Keratinocyte (primary cell): Measurements from ENCODE around the gene CARMIL3. TPM values are rescaled to one million over a fixed set of nuclear protein-coding genes. Genes with fewer than 3 reads are reported as not detected.

Source experiments
- DNase-seq: peaks from one replicate; pipeline ENCODE4 v3.0.0-alpha.2; 2011; ENCODE audit warnings: low read depth, missing footprints, low spot score
- FAIRE-seq: peaks from 2 replicates; lab custom pipeline; 2011; peaks lifted over from hg19 to GRCh38; lab: Jason Lieb, UNC
- H2AFZ ChIP-seq: 2 replicates; pipeline ENCODE4 v1.6.0; 2012; ENCODE audit warnings: low read length, control low read depth, inconsistent platforms; ENCODE audit not compliant: control insufficient read depth
- H3K27ac ChIP-seq: 2 replicates; pipeline ENCODE4 v1.5.1; 2011; ENCODE audit warnings: low read length; ENCODE audit not compliant: control insufficient read depth, insufficient read depth
- H3K27me3 ChIP-seq: 3 replicates; pipeline ENCODE4 v1.6.0; 2011; ENCODE audit warnings: low read length; ENCODE audit not compliant: control insufficient read depth, insufficient read depth; ENCODE audit errors: extremely low read depth
- H3K36me3 ChIP-seq, 2 experiments: 2 replicates in 1 of 2; 3 replicates in 1 of 2; pipeline ENCODE4 v1.5.1; 2011; ENCODE audit warnings: low read length in 2 of 2, mild to moderate bottlenecking in 1 of 2; ENCODE audit not compliant: control insufficient read depth in 2 of 2, insufficient read depth in 2 of 2; ENCODE audit errors: extremely low read depth in 1 of 2
- H3K4me1 ChIP-seq: 3 replicates; pipeline ENCODE4 v1.5.1; 2011; ENCODE audit warnings: low read length; ENCODE audit not compliant: control insufficient read depth, insufficient read depth; ENCODE audit errors: extremely low read depth
- H3K4me2 ChIP-seq: 3 replicates; pipeline ENCODE4 v1.6.0; 2011; ENCODE audit warnings: low read depth, low read length; ENCODE audit not compliant: control insufficient read depth, insufficient read depth; ENCODE audit errors: extremely low read depth
- H3K4me3 ChIP-seq, 3 experiments: fragments of 200-600 bp in 1 of 3; sonication (generic) in 1 of 3; 2 replicates in 2 of 3; 3 replicates in 1 of 3; pipeline ENCODE4 v1.5.1; 2011 to 2016; ENCODE audit warnings: low read length in 3 of 3, mild to moderate bottlenecking in 3 of 3, control low read depth in 2 of 3, inconsistent platforms in 1 of 3, low read depth in 1 of 3, mixed read lengths in 1 of 3, mixed run types in 1 of 3, moderate library complexity in 1 of 3; ENCODE audit not compliant: control insufficient read depth in 2 of 3, insufficient read depth in 2 of 3; ENCODE audit errors: extremely low read depth in 1 of 3
- H3K79me2 ChIP-seq: 2 replicates; pipeline ENCODE4 v1.6.0; 2012; ENCODE audit warnings: low read length; ENCODE audit not compliant: control insufficient read depth, insufficient read depth
- H3K9ac ChIP-seq: 3 replicates; pipeline ENCODE4 v1.6.0; 2011; ENCODE audit warnings: low read length; ENCODE audit not compliant: control insufficient read depth, insufficient read depth; ENCODE audit errors: extremely low read depth
- H3K9me1 ChIP-seq: 3 replicates; pipeline ENCODE4 v1.6.0; 2011; ENCODE audit warnings: low read length; ENCODE audit not compliant: control insufficient read depth, insufficient read depth; ENCODE audit errors: extremely low read depth
- H3K9me3 ChIP-seq: 2 replicates; pipeline ENCODE4 v1.5.1; 2012; ENCODE audit warnings: low read depth, low read length; ENCODE audit not compliant: control insufficient read depth
- H4K20me1 ChIP-seq: 3 replicates; pipeline ENCODE4 v1.6.0; 2011; ENCODE audit warnings: low read length; ENCODE audit not compliant: control insufficient read depth, insufficient read depth; ENCODE audit errors: extremely low read depth
- EZH2 ChIP-seq: IDR thresholded peaks from one replicate; pipeline ENCODE4 v1.6.1; 2012; ENCODE audit warnings: inconsistent platforms, mild to moderate bottlenecking, low read length, moderate library complexity
- dilution Hi-C: fragments of 300-500 bp; cut with MboI; formaldehyde crosslinking; loops from one replicate; pipeline ENCODE4 v1.7.0; 2020; ENCODE audit warnings: low sequenced_read_pairs; ENCODE audit not compliant: extremely low pct_ligation_motif_present
- polyA plus RNA-seq, 5 experiments: library from polyadenylated mRNA; depleted of rRNA in 3 of 5; stranded (reverse) in 3 of 5; stranded (forward) in 1 of 5; unstranded in 1 of 5; fragments of >200 nt; gene quantifications; 1 replicate in 1 of 5; 2 replicates in 3 of 5; 3 replicates in 1 of 5; pipeline versions ENCODE4 v1.2.1 to v1.2.3, GENCODE V29; 2011 to 2012; ENCODE audit warnings: missing spikeins in 2 of 5, low read depth in 1 of 5, low replicate concordance in 1 of 5
- TF ChIP-seq, protein P1 (sequence below), 3 experiments: IDR thresholded peaks in 1 of 3; conservative IDR thresholded peaks in 1 of 3; optimal IDR thresholded peaks in 1 of 3; 2 replicates in 2 of 3; 3 replicates in 1 of 3; pipeline versions ENCODE3 to v1.5.1; 2011; ENCODE audit warnings: low read length in 3 of 3, mild to moderate bottlenecking in 3 of 3, moderate library complexity in 2 of 3, control low read depth in 1 of 3, inconsistent platforms in 1 of 3; ENCODE audit not compliant: insufficient read depth in 2 of 3; ENCODE audit errors: extremely low read depth in 1 of 3

The CARMIL3 gene
- polyA plus RNA-seq, 1 donor (not counting 4 experiments of a cell fraction or from before 2014, with no cell fraction given): 0.12 TPM

DNA sequence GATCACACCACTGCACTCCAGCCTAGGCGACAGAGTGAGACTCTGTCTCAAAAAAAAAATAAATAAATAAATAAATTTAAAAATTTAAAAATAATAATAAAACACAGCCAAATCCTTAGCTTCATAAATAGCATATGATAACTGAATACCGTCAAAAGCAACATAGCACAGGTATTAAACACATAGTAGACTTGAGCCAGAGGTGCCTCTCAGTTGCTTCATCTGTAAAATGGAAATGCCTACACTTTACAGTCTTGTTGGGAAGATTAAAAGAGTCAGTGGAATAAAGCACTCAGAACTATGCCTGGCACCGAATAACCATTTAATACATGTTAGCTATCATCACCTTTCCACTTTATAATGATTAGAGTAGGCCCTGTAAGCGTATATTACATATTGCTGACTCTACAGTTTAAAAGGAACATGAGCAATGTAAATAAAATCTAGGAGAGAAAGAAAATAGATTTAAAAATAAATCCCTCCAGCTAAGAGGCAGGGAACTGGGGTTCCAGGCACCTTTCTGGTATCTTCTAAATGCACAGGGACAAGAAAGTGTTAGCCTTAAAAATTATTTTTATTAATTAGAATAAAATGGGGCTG lies 55.0 kb downstream of the CARMIL3 start:
- Histone ChIP-seq H3K9ac (no peak overlapping the region), H3K4me2 (no peak overlapping the region), H3K9me1 (no peaks in the 10 kb centered on the region), H3K27me3 (no peaks in the 10 kb centered on the region), H3K36me3 (peaks cover 5 to 8% of the 10 kb centered on the region in 2 experiments), H3K27ac (no peak overlapping the region), H2AFZ (no peak overlapping the region), H3K4me1 (peaks cover 11% of the 10 kb centered on the region), H3K4me3 (no peak overlapping the region), H3K79me2 (no peaks in the 10 kb centered on the region), H3K9me3 (no peaks in the 10 kb centered on the region), H4K20me1 (no peaks in the 10 kb centered on the region)
- TF ChIP-seq, protein P1, sequence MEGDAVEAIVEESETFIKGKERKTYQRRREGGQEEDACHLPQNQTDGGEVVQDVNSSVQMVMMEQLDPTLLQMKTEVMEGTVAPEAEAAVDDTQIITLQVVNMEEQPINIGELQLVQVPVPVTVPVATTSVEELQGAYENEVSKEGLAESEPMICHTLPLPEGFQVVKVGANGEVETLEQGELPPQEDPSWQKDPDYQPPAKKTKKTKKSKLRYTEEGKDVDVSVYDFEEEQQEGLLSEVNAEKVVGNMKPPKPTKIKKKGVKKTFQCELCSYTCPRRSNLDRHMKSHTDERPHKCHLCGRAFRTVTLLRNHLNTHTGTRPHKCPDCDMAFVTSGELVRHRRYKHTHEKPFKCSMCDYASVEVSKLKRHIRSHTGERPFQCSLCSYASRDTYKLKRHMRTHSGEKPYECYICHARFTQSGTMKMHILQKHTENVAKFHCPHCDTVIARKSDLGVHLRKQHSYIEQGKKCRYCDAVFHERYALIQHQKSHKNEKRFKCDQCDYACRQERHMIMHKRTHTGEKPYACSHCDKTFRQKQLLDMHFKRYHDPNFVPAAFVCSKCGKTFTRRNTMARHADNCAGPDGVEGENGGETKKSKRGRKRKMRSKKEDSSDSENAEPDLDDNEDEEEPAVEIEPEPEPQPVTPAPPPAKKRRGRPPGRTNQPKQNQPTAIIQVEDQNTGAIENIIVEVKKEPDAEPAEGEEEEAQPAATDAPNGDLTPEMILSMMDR (optimal IDR thresholded peaks at IDR 0.05 in 1 of 3, IDR thresholded peaks at IDR 0.05 in 1 of 3, conservative IDR thresholded peaks at IDR 0.05 in 1 of 3; ENCODE audit: extremely low read depth in 1 of 3, insufficient read depth in 2 of 3, low read length in 3 of 3): no peak
- TF ChIP-seq EZH2: no peak
- FAIRE-seq (no peak), DNase-seq (no peak)
- dilution Hi-C loops: no loop called here

DNA sequence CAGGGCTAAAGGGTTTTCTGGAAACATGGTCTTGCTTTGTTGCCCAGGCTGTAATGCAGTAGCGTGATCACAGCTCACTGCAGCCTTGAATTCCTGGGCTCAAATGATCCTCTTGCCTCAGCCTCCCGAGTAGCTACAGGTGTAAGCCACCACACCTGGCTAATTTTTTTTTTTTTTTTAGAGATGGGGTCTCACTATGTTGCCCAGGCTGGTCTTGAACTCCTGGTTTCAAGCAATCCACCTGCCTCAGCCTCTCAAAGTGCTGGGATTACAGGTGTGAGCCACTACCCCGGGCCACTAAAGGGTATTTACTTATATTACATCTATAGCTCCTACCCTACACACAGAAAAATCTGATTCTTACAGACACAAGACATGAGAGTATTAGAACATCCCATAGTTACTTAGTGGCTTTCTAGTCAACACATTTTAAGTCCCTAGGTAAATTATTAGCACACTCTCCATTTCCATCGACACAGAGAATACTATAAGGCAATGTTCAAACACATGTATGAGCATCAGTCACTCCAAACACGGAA lies 56.6 kb downstream of the CARMIL3 start:
- peak overlapping the region; percentile 48 for H2AFZ ChIP-seq
- TF ChIP-seq, protein P1 (optimal IDR thresholded peaks at IDR 0.05 in 1 of 3, IDR thresholded peaks at IDR 0.05 in 1 of 3, conservative IDR thresholded peaks at IDR 0.05 in 1 of 3; ENCODE audit: extremely low read depth in 1 of 3, insufficient read depth in 2 of 3, low read length in 3 of 3): no peak
- TF ChIP-seq EZH2: no peak
- H3K9me1 ChIP-seq: no peaks in the 10 kb centered on the region
- dilution Hi-C loops: no loop called here
- no peak overlapping the region for H3K27ac ChIP-seq
- no peak overlapping the region for H3K9ac ChIP-seq
- H3K27me3 ChIP-seq: no peaks in the 10 kb centered on the region
- H3K36me3 ChIP-seq: peaks cover 0 to 7% of the 10 kb centered on the region in 2 experiments
- no peaks in the 10 kb centered on the region for H3K9me3 ChIP-seq
- DNase-seq (no peak), FAIRE-seq (no peak)
- no peaks in the 10 kb centered on the region for H4K20me1 ChIP-seq
- peaks cover 14% of the 10 kb centered on the region for H3K4me1 ChIP-seq
- H3K4me2 ChIP-seq: no peak overlapping the region
- no peaks in the 10 kb centered on the region for H3K79me2 ChIP-seq
- no peak overlapping the region for H3K4me3 ChIP-seq
